ENCODE measurements around the gene MMAB.

DNA sequence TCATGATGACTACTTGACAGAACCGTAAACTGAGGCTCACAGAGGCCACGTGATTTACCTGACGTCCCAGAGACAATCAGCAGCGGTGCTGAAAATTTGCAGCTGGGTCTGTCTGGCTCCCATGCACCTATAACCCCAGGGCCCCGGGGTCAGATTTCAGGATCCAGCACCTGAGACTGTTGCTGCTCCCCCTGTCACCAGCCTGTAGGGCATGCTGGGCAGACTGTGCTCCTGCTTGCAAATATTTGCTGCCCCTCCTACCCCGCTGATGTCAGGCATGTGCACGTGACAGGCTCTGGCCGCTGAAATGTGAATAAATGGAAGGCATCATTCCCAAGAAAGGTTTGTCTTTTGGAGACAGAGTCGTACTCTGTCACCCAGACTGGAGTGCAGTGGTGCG, 6.0 kb downstream of the MMAB start:
- TF ChIP-seq FOXK2 (IDR thresholded peaks at IDR 0.05) (no peak), SP1 (IDR thresholded peaks at IDR 0.05) (no peak)
